Mesothelial cell of epicardium (in vitro differentiated cells): Measurements from ENCODE around the gene LRRIQ4. TPM values are rescaled to one million over a fixed set of nuclear protein-coding genes. Genes with fewer than 3 reads are reported as not detected.

ENCODE experiments used
- DNase-seq, 2 experiments: peaks; one replicate each; pipeline ENCODE4 v3.0.0; 2021; ENCODE audit warnings: low spot score in 2 of 2; ENCODE audit not compliant: unreplicated experiment in 2 of 2
- H3K27ac Mint-ChIP-seq: 2 replicates; pipeline ENCODE4 v1.8.0; 2021; ENCODE audit warnings: mixed read lengths
- H3K27me3 Mint-ChIP-seq: 2 replicates; pipeline ENCODE4 v1.8.0; 2021; ENCODE audit warnings: low read depth, mixed read lengths
- H3K36me3 Mint-ChIP-seq: 2 replicates; pipeline ENCODE4 v1.8.0; 2021; ENCODE audit warnings: mixed read lengths
- H3K4me1 Mint-ChIP-seq: 2 replicates; pipeline ENCODE4 v1.8.0; 2021; ENCODE audit warnings: mixed read lengths
- H3K4me3 Mint-ChIP-seq: 2 replicates; pipeline ENCODE4 v1.8.0; 2021; ENCODE audit warnings: mild to moderate bottlenecking, moderate library complexity, mixed read lengths
- H3K9me3 Mint-ChIP-seq: 2 replicates; pipeline ENCODE4 v1.8.0; 2021; ENCODE audit warnings: mixed read lengths
- total RNA-seq: library from RNA; stranded (reverse); gene quantifications from 3 replicates; pipeline ENCODE4 v1.2.1, GENCODE V29; 2021
- TF ChIP-seq, protein P1 (sequence below): fragments of 200-600 bp; sonication (generic); IDR thresholded peaks from one replicate; pipeline ENCODE4 v1.5.0; 2021; ENCODE audit warnings: antibody characterized with exemption; ENCODE audit not compliant: unreplicated experiment

LRRIQ4 gene
- total RNA-seq, 1 donor from 2014 or later: 0.16 TPM

DNA sequence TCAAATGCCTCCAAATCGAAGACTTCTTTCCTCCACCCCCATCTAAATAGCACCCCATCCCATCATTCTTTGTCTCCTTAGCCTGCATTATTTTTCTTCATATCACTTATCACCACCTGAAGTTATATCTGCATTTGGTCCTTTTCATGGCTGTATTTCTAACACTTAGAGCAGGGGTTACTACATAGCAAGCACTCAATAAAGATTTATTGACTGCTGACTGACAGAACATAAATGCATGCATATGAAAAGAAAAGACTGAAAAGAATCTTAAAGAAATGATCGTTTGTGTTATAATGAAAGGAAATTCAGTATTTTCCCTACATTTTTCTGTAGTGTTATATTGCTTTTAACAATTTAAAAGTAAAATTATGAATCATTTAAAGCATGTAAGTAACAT is 55.7 kb downstream of the LRRIQ4 start:
- H3K4me1 Mint-ChIP-seq: no peaks in the 10 kb centered on the region
- no peak overlapping the region for H3K27ac Mint-ChIP-seq

DNA sequence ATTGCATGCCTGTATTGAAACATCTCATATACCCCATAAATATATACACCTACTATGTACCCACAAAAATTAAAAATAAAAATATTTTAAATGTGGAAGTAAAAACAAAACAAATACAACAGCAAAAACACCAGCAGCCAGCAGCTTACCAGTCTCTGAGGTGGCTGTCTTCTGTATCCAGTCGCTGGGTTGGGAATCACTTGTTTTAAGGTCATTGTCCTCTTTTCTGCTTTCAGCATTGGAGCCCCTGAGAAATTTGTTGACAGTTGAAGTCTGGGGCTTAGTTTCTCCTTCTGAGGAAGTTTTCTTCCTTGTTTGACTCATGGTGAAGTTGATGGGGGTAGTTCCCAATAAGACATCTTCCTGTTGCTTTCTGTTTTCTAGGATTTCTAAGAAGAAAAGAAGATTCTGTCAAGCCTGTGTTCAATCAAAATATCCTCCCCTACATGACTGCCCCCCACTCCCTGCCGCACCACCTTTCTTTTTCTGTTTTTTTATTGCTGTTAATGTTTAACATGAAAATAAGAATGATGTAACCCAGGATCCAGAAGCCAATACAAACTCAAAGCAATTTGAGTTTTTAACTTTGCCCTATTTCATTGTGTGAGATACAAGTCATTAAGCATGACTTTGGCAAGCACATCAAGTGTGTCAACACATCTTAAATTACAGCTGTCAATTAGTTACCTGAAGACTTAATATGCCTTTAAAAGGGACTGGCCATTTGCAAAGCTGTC is 57.0 kb downstream of the LRRIQ4 start, which contains the start of gene LRRC31:
TSS of gene LRRC31 (minus strand) at position 452 of the 737 bp plus-strand sequence. CDS start at position 324, 128 bp downstream.
- H3K36me3 Mint-ChIP-seq: no peaks in the 10 kb centered on the region
- H3K27me3 Mint-ChIP-seq: no peaks in the 10 kb centered on the region
- H3K4me3 Mint-ChIP-seq: no peak within 1 kb of the TSS
- TF ChIP-seq, protein P1, sequence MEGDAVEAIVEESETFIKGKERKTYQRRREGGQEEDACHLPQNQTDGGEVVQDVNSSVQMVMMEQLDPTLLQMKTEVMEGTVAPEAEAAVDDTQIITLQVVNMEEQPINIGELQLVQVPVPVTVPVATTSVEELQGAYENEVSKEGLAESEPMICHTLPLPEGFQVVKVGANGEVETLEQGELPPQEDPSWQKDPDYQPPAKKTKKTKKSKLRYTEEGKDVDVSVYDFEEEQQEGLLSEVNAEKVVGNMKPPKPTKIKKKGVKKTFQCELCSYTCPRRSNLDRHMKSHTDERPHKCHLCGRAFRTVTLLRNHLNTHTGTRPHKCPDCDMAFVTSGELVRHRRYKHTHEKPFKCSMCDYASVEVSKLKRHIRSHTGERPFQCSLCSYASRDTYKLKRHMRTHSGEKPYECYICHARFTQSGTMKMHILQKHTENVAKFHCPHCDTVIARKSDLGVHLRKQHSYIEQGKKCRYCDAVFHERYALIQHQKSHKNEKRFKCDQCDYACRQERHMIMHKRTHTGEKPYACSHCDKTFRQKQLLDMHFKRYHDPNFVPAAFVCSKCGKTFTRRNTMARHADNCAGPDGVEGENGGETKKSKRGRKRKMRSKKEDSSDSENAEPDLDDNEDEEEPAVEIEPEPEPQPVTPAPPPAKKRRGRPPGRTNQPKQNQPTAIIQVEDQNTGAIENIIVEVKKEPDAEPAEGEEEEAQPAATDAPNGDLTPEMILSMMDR: no peak
- DNase-seq: no peak
- peaks cover 2% of the 10 kb centered on the region for H3K9me3 Mint-ChIP-seq
- H3K4me1 Mint-ChIP-seq: no peaks in the 10 kb centered on the region
- no peak within 1 kb of the TSS for H3K27ac Mint-ChIP-seq

More for the DNA sequence above, 55.7 kb downstream of the LRRIQ4 start:
- TF ChIP-seq, protein P1: no peak
- no peak overlapping the region for H3K4me3 Mint-ChIP-seq
- no peaks in the 10 kb centered on the region for H3K36me3 Mint-ChIP-seq
- no peaks in the 10 kb centered on the region for H3K27me3 Mint-ChIP-seq
- no peak for DNase-seq
- H3K9me3 Mint-ChIP-seq: no peaks in the 10 kb centered on the region

DNA sequence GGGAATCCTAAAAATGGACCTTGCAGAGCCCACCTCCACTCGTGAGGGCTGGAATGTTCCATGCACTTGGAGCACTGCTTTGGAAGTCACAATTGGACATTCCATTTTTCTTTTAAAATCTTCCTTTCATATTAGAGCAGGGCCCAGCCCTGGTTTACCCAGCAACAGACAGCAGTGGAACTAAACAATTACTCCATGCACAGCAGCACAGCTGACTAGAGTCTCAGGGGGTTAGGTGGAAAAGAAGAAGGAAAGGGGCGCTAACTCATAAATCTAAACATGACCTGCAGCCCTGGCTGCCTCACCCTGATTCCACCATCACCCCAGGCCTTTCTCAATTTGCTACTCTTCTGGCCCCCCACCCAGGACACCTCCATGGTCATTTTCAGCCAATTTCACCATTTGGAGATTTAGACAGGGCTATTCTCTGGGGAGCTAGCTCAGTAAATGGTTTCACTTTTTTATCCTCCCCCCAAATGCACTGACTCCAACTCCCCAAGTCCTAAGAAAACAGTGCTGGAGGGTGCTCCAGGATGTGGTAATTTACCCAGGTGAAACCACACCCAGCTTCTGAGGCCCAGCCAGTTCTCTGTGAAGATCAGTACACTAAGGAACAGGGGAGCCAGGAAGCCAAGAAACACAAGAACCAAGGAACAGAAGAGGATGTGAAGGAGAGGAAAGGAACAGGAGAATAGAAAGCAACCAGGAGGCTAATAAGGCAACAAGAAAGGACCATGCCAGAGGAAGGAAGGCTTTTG is 58.6 kb downstream of the LRRIQ4 start:
- TF ChIP-seq, protein P1: no peak
- Mint-ChIP-seq H3K4me1 (no peaks in the 10 kb centered on the region), H3K36me3 (no peaks in the 10 kb centered on the region), H3K4me3 (no peak overlapping the region), H3K9me3 (peaks cover 8% of the 10 kb centered on the region), H3K27me3 (no peaks in the 10 kb centered on the region), H3K27ac (no peak overlapping the region)
- DNase-seq: no peak

DNA sequence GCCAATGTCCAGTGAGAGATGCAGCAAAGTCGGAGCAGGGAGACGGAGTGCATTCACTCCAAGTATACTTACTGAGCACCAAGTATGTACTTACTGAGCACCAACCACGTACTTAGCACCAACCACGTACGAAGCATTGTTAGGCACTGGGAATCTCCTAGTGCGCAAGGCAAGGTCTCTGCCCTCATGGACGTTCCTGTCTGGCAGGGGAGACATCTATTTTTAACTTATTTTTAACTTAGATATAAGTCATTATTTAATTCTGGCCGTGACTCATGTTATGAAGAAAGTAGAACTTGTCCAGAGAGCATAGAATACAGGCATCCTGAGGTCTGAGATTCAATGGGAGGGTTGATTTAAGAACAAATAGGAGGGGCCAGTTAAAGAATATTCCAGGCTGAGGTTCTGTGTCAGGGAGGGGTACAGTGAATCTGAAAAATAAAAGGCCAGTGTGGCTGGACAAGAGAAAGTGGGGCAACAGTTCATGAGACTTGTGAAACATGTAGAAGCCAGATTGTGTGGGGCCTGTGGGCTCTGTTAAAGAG is 66.4 kb downstream of the LRRIQ4 start:
- Mint-ChIP-seq H3K4me3 (no peak overlapping the region), H3K27ac (no peak overlapping the region), H3K36me3 (no peaks in the 10 kb centered on the region), H3K4me1 (no peaks in the 10 kb centered on the region), H3K27me3 (peaks cover 3% of the 10 kb centered on the region), H3K9me3 (peaks cover 8% of the 10 kb centered on the region)
- no peak for DNase-seq
- TF ChIP-seq, protein P1: no peak

DNA sequence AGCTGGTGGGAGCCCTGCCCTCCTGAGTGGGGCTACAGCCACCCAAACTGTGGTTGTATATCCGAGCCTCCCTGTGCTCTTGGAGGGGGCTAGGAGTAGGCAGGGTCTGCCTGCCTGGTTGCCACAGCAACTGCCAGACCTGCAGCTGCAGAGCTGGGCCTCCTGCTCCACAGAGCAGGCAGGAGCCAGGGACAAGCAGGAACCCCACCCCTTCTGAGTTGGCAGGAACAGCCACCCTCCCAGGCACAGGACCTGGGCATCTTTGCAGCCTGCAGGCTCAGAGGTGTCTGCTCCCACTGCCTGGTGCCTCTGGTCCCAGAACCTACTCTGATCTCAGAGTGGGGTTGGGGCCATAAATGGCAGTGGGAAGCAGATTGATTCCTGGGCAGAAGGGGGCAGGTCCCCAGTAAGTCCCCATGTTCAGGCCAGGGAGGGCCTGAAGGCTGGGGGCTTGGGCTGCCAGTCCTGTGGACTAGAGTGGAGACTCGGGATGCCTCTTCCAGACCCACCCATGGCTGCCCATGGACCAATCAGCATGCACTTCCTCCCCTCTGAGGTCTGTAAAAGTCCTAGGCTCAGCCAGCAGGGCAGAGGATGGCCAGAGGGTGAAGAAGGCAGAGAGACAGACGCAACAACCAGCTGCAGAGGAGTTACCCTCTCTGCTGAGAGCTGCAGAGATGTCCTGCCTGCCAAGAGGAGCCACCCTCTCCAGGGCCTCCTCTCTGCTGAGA is 67.3 kb downstream of the LRRIQ4 start:
- H3K27ac Mint-ChIP-seq: no peak overlapping the region
- H3K4me1 Mint-ChIP-seq: no peaks in the 10 kb centered on the region
- H3K9me3 Mint-ChIP-seq: peaks cover 4% of the 10 kb centered on the region
- no peak for DNase-seq
- no peak overlapping the region for H3K4me3 Mint-ChIP-seq
- TF ChIP-seq, protein P1: no peak
- H3K36me3 Mint-ChIP-seq: no peaks in the 10 kb centered on the region
- H3K27me3 Mint-ChIP-seq: peaks cover 3% of the 10 kb centered on the region
